ENCODE results near the gene EFNA5.
"Not testable (repeated sequence)": the region's sequence is repeated elsewhere in the genome, so short reads cannot be mapped to it uniquely, and the experiment has no call there.

EFNA5 gene

GRCh38 chr5:107457881-107458280 is 212.9 kb downstream of the EFNA5 start:
- DNase-seq (ENCODE audit: low read depth) = no peak

- DNase-seq (ENCODE audit: low read depth) = no peak
Measured at GRCh38 chr5:107457138-107457537, 213.6 kb downstream of the EFNA5 start.

- DNase-seq (ENCODE audit: low read depth) = no peak
Measured at GRCh38 chr5:107456281-107456715, 214.4 kb downstream of the EFNA5 start.

- DNase-seq (ENCODE audit: low read depth) = no peak
Measured at GRCh38 chr5:107455111-107455544, 215.6 kb downstream of the EFNA5 start.

- not testable (repeated sequence) for DNase-seq (ENCODE audit: low read depth)
Measured at GRCh38 chr5:107451827-107452226, 218.9 kb downstream of the EFNA5 start.

- no peak for DNase-seq (ENCODE audit: low read depth)
Measured at GRCh38 chr5:107451028-107451427, 219.7 kb downstream of the EFNA5 start.

- no peak for DNase-seq (ENCODE audit: low read depth)
Measured at GRCh38 chr5:107450531-107450930, 220.2 kb downstream of the EFNA5 start.

GRCh38 chr5:107449369-107449768 is 221.4 kb downstream of the EFNA5 start:
- no peak for DNase-seq (ENCODE audit: low read depth)

GRCh38 chr5:107447587-107447986 is 223.2 kb downstream of the EFNA5 start:
- no peak for DNase-seq (ENCODE audit: low read depth)

- no peak for DNase-seq (ENCODE audit: low read depth)
Measured at GRCh38 chr5:107446972-107447371, 223.8 kb downstream of the EFNA5 start.

GRCh38 chr5:107444300-107444699 is 226.4 kb downstream of the EFNA5 start:
- no peak for DNase-seq (ENCODE audit: low read depth)

GRCh38 chr5:107443897-107444296 is 226.8 kb downstream of the EFNA5 start:
- no peak for DNase-seq (ENCODE audit: low read depth)

- DNase-seq (ENCODE audit: low read depth) = no peak
Measured at GRCh38 chr5:107442452-107442851, 228.3 kb downstream of the EFNA5 start.

GRCh38 chr5:107439832-107440231 is 230.9 kb downstream of the EFNA5 start:
- DNase-seq (ENCODE audit: low read depth) = no peak

- no peak for DNase-seq (ENCODE audit: low read depth)
Measured at GRCh38 chr5:107437986-107438510, 232.7 kb downstream of the EFNA5 start.

GRCh38 chr5:107437154-107437553 is 233.6 kb downstream of the EFNA5 start:
- DNase-seq (ENCODE audit: low read depth) = no peak

- DNase-seq (ENCODE audit: low read depth) = no peak
Measured at GRCh38 chr5:107436201-107436600, 234.5 kb downstream of the EFNA5 start.

GRCh38 chr5:107435061-107435460 is 235.7 kb downstream of the EFNA5 start:
- DNase-seq (ENCODE audit: low read depth) = no peak

- not testable (repeated sequence) for DNase-seq (ENCODE audit: low read depth)
Measured at GRCh38 chr5:107433646-107434045, 237.1 kb downstream of the EFNA5 start.

- DNase-seq (ENCODE audit: low read depth) = no peak
Measured at GRCh38 chr5:107431998-107432397, 238.7 kb downstream of the EFNA5 start.

- DNase-seq (ENCODE audit: low read depth) = no peak
Measured at GRCh38 chr5:107431536-107431935, 239.2 kb downstream of the EFNA5 start.

GRCh38 chr5:107430071-107430625 is 240.6 kb downstream of the EFNA5 start:
- no peak for DNase-seq (ENCODE audit: low read depth)

- DNase-seq (ENCODE audit: low read depth) = no peak
Measured at GRCh38 chr5:107428303-107428813, 242.4 kb downstream of the EFNA5 start.

- no peak for DNase-seq (ENCODE audit: low read depth)
Measured at GRCh38 chr5:107426872-107427271, 243.9 kb downstream of the EFNA5 start.
